Fibroblast of lung (primary cell): ENCODE results near the gene ZBTB45.

Experiments
- CTCF ChIP-seq, 2 donors: IDR thresholded peaks in 1 of 2; conservative IDR thresholded peaks in 1 of 2; 1 replicate in 1 of 2; 2 replicates in 1 of 2; pipeline ENCODE4 v1.5.1; 2011 to 2012; ENCODE audit warnings: low read length in 2 of 2, control low read depth in 1 of 2, inconsistent platforms in 1 of 2, low read depth in 1 of 2, mild to moderate bottlenecking in 1 of 2
- EZH2 ChIP-seq: IDR thresholded peaks from 2 replicates; pipeline ENCODE4 v1.5.1; 2012; ENCODE audit warnings: low read length, control low read depth, mild to moderate bottlenecking; ENCODE audit errors: missing control alignments

- TF ChIP-seq CTCF (conservative IDR thresholded peaks at IDR 0.05 in 1 of 2, IDR thresholded peaks at IDR 0.05 in 1 of 2; ENCODE audit: low read depth in 1 of 2, low read length in 2 of 2), result no peak
- no peak for TF ChIP-seq EZH2
These were observed 25.1 kb upstream of the ZBTB45 start for GRCh38 chr19:58544591-58545285.
